ENCODE results near the gene SLCO4A1.
"Not testable (repeated sequence)": the region's sequence is repeated elsewhere in the genome, so short reads cannot be mapped to it uniquely, and the experiment has no call there.

The SLCO4A1 gene

DNA sequence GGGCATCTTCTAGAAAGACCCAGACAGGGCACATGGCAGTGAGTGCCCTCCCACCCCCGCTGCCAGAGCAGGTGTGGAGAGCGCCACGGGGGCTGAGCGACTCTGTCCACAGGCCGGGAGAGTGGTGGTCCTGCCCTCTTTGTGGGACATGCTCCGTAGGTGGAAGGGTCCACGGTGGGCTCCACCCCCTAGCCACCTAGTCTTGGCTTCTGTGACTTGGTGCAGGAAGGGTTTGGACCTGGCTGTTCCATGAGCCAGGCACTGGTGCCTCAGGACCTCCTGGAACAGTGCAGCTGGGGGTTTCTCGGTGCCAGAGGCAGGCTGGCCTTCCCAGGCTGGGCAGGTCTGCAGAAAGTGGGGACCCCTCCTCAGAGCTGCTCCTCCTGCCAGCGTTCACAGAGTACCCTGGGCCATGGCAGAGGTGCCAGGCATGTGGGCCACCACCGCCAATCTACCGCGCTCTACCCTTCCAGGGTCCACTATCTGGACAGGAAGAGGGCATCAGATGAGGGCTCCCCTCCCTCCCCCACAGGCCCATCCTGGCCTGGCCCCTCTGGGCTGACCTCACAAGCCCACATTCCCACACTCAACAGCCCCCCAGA is 23.0 kb downstream of the SLCO4A1 start:
- DNase-seq (ENCODE audit: low read depth in 2 of 2): no peak

GRCh38 chr20:62665826-62666735 is 23.8 kb downstream of the SLCO4A1 start:
- DNase-seq (ENCODE audit: low read depth in 2 of 2): no peak

DNA sequence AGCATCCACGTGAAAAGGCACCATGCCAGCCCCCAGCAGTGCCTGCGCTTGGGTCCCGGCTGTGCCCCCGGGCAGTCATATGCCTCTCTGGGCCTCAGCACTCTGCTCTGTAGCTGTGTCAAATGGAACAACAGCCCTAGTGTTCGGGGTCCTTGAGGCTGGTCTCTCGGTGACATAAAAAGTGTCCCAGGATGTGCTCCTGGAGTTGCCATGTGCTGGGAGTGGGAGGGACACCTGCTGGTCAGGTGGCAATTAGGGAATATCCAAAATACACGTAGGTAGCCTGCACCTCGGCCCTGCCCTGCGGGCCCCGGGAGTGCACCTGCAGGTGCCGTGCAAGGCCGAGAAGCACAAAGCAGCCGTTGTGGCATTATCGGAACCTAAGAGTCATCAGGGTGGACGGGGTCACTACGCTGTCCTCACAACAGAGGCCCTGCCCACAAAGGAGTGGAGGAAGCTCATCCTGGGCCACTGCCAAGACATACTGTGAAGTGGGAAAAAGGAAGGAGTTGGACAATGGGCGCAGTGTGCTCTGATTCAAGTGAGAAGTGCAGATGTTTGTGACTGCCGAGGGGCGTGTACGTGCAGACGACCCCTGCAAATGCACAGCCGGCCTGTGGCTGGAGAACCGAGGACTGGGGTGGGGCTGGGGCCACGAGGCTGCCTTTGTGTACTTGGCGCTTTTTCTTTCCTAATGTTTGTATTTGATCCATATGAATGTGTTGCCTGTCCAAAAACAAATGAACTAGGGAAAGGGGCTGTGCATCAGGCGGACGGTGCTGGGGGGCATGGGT is 24.6 kb downstream of the SLCO4A1 start:
- DNase-seq (ENCODE audit: low read depth in 2 of 2): no peak

- DNase-seq (ENCODE audit: low read depth in 2 of 2): no peak
These were observed 25.5 kb downstream of the SLCO4A1 start for GRCh38 chr20:62667530-62668440.

DNA sequence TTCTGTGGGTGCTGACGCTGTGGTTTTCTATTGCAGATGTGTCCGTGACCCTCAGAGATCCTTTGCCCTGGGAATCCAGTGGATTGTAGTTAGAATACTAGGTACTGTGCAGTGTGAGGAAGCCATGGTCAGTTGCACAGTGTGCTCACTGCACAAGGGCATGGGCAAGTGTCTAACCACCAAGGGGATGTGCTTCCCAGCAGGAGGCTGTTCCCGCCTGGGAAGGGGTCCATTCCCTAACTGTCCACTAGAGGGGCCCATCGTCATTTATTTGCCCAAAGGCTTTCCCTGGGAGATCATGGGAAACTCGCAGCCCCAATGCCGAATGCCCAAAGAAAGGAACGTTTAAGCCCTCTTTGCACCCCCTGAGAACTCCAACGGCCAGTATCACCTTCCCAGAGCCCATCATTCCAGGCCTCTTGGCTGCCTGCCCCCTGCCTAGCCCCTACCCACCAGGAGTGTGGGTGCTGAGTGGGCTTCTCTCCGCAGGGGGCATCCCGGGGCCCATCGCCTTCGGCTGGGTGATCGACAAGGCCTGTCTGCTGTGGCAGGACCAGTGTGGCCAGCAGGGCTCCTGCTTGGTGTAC is 26.2 kb downstream of the SLCO4A1 start:
- DNase-seq (ENCODE audit: low read depth in 2 of 2): no peak

DNA sequence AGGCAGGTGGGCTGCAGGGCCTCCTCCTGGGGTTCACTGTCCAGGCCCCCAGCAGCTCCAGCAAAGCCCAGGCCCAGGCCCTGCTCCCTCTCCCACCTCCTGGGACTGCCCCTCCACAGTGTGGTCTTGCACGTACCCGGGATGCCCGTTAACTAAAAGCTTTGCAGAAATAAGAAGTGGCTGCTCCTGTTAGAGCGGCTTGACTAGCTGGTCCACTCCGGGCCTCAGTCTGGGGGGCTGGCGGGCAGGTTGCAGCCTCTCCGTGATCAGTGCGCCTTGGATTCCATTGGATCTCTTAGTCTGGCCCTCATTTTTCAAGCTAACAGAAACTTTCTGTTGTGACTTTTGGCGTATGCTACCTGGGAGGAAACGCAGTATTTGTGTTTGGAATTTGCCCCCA is 26.9 kb downstream of the SLCO4A1 start:
- DNase-seq (ENCODE audit: low read depth in 2 of 2): no peak

DNA sequence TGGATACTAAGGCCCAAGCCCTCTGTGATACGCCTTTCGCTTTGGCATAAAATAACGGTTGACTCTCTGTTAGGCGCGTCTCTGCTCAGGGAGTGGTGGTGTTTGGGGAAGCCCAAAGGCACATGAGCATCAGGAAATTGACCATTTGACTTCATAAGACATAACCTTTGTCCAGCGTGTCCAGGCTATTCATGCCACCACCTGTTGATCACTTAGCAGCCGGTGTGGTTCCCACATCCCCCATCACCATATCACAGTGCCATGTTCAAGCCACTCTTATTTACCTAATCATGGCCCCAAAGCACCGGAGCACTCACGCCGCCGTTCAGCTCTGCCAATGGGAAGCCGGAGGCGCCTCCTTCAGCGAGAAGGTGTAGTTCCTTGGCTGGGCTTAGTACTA is 27.9 kb downstream of the SLCO4A1 start:
- DNase-seq (ENCODE audit: low read depth in 2 of 2): no peak

GRCh38 chr20:62670998-62671397 is 28.7 kb downstream of the SLCO4A1 start:
- no peak for DNase-seq (ENCODE audit: low read depth in 2 of 2)

DNA sequence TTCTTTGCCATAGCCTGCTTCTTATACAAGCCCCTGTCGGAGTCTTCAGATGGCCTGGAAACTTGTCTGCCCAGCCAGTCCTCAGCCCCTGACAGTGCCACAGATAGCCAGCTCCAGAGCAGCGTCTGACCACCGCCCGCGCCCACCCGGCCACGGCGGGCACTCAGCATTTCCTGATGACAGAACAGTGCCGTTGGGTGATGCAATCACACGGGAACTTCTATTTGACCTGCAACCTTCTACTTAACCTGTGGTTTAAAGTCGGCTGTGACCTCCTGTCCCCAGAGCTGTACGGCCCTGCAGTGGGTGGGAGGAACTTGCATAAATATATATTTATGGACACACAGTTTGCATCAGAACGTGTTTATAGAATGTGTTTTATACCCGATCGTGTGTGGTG is 29.5 kb downstream of the SLCO4A1 start:
- DNase-seq (ENCODE audit: low read depth in 2 of 2): no peak

DNA sequence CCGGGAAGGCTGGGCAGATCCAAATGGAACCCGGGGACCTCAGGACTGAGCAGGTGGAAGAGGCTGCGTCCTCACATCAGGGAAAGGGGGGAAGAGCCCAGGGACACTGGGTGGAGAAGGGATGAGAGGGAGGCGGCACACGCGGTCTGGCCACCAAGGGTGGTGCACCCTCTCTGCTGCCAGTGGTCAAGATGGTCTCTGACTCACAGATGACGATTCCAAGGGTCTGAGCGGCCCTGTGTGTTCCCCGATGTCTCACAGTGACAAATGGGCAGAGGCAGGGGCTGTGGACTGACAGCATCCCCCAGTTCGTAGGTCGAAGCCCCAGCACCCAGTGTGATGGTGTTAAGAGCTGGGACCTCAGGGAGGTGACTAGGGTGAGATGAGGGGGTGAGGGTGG is 32.1 kb downstream of the SLCO4A1 start:
- no peak for DNase-seq (ENCODE audit: low read depth in 2 of 2)

GRCh38 chr20:62675156-62675876 is 33.0 kb downstream of the SLCO4A1 start:
- no peak for DNase-seq (ENCODE audit: low read depth in 2 of 2)

DNA sequence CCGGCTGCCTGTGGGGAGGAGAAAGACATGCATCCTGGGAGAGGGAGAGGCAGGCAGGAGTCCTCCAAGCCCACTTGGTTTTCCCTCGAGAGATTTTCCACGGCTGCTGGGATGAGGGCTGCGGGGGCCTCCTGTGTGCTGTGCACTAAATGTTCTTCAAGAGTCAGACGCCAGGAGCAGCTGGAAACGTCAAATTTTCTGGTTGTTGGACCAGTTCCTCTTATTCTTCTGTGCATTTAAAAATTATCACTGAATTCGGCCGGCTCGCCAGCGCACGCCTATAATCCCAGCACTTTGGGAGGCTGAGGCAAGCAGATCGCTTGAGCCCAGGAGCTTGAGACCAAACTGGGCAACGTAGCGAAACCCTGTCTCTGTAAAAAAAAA is 33.6 kb downstream of the SLCO4A1 start:
- no peak for DNase-seq (ENCODE audit: low read depth in 2 of 2)

DNA sequence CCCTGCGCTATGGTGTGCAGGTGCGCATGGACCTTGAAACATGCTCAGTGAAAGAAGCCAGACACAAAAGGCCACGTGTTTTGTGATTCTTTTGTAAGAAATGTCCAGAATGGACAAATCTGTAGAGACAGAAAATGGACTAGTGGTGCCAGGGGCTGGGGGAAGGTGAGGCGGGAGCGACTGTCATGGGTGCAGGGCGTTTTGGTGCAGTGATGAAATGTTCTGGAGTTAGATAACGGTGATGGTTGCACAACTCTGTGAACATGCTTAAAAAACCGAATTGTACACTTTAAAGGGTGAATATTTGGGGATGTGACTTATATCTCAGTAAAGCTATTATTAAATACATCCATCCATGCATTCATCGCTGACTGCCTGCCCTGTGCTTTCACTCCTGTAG is 34.7 kb downstream of the SLCO4A1 start:
- DNase-seq (ENCODE audit: low read depth in 2 of 2): no peak

DNA sequence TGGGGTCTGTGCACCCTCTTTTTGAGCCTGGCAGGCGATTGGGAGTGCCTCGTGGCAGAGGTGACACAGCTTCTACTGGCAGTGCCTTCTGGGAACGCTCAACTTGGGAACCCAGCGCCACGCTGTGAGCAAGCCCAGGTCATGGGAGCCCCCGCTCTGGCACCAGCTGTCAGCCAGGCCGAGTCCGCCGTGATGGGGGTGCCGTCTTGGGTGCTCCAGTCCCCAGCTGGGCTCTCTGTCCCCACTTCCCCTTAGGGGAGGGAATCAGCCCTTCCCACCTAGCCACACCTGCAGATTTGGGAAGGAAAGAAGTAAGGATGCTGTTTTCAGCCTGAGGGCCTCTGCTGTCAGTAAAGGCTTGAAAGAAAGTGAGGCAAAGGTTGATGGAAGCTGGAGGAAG is 35.4 kb downstream of the SLCO4A1 start:
- DNase-seq (ENCODE audit: low read depth in 2 of 2): no peak

DNA sequence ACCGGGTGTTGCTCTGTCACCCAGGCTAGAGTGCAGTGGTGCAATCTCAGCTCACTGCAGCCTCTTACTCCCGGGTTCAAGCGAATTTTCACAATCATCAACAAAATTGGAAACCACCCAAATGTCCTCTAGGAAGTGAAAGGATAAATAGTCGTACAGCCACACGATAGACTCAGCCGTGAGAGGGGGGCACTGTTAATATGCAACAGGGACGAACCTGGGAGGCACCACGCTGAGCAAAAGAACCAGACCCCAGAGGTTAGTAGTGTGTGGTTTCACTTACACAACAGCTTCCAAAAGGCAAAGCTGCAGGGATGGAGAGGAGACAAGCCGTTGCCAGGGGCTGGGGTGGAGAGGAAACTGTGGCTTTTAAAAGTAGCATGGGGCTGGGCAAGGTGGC is 36.2 kb downstream of the SLCO4A1 start:
- DNase-seq (ENCODE audit: low read depth in 2 of 2): no peak

- DNase-seq (ENCODE audit: low read depth in 2 of 2): no peak
These were observed 37.8 kb downstream of the SLCO4A1 start for GRCh38 chr20:62679978-62680589.

- no peak for DNase-seq (ENCODE audit: low read depth in 2 of 2)
These were observed 40.7 kb downstream of the SLCO4A1 start for GRCh38 chr20:62682912-62683517.

DNA sequence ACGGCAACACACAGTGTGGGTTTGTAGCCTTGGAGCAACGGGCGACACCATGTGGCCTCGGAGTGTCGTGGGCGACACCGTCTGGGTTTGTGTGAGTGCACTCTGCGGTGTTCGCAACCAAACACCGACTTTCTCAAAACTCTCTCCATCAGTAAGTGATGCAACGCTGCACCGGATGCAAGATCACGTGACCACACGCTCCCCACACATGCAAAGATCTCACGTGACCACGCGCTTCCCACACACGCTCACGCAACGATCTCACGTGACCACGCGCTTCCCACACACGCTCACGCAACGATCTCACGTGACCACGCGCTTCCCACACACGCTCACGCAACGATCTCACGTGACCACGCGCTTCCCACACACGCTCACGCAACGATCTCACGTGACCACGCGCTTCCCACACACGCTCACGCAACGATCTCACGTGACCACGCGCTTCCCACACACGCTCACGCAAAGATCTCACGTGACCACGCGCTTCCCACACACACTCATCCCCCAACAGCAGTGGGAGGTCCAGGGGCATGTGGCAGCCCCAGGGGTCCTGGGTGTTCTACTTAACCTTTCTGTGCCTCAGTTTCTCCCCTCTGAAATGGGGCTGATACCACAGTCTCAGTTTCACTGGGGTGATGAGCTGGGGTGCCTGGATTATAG is 41.5 kb downstream of the SLCO4A1 start:
- not testable (repeated sequence) for DNase-seq (ENCODE audit: low read depth in 2 of 2)

GRCh38 chr20:62684981-62685380 is 42.7 kb downstream of the SLCO4A1 start:
- DNase-seq (ENCODE audit: low read depth in 2 of 2): no peak

Measured in stimulated activated CD8-positive, alpha-beta memory T cell treated with anti-CD3 and anti-CD28 coated beads, Interleukin-15, amount 100 ng/mL, for 4 hours (primary cell).